Activated naive CD4-positive, alpha-beta T cell treated with anti-CD3 and anti-CD28 coated beads, Interleukin-2, amount 50 U/mL, for 72 hours (primary cell): ENCODE data around the gene SYNGR2. TPM values are rescaled to one million over a fixed set of nuclear protein-coding genes. Genes with fewer than 3 reads are reported as not detected.
"Not testable (repeated sequence)": the region's sequence is repeated elsewhere in the genome, so short reads cannot be mapped to it uniquely, and the experiment has no call there.

Experiments
- ATAC-seq, 2 donors: fragments of 150-1000 bp; cut with Tn5 transposase; 2 replicates each; pipeline ENCODE4 v1.10.0; 2021; ENCODE audit warnings: mild to moderate bottlenecking in 2 of 2, moderate library complexity in 2 of 2
- DNase-seq, 2 donors: peaks; one replicate each; pipeline ENCODE4 v3.0.0; 2021 to 2022; ENCODE audit warnings: low spot score in 2 of 2
- H3K27ac Mint-ChIP-seq, 2 donors: one replicate each; pipeline ENCODE4 v1.8.0; 2022; ENCODE audit warnings: mild to moderate bottlenecking in 2 of 2, mixed read lengths in 2 of 2
- H3K36me3 Mint-ChIP-seq, 2 donors: one replicate each; pipeline ENCODE4 v1.8.0; 2022; ENCODE audit warnings: mixed read lengths in 2 of 2
- H3K9me3 Mint-ChIP-seq, 2 donors: one replicate each; pipeline ENCODE4 v1.8.0; 2022; ENCODE audit warnings: mixed read lengths in 2 of 2
- total RNA-seq, 2 donors: library from RNA; stranded (reverse); gene quantifications; one replicate each; pipeline ENCODE4 v1.2.3, GENCODE V29; 2022

Gene SYNGR2
- total RNA-seq, 2 donors from 2014 or later: 84.0 to 92.7 TPM

DNA sequence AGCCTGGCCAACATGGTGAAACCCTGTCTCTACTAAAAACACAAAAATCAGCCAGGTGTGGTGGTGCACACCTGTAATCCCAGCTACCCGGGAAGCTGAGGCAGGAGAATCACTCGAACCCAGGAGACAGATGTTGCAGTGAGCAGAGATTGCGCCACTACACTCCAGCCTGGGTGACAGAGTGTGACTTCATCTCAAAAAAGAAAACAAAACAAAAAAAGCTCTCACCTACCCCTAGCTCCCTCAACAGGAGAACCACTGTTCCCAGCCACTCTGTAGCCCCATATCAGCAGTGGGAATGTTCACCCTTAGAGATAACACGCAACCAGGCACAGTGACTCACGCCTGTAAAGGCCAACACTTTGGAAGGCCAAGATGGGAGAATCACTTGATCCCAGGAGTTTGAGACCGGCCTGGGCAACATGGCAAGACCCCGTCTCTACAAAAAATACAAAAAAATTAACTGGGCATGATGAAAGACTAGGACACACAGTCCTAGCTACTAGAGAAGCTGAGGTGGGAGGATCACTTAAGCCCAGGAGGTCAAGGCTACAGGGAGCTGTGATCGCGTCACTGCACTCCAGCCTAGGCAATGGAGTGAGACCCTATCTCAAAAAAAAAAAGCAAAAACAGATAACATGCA is 32.4 kb upstream of the SYNGR2 start:
- H3K27ac Mint-ChIP-seq: peak overlapping the region in 1 of 2 donors; percentile 74
- peaks cover 37 to 38% of the 10 kb centered on the region in 2 donors for H3K36me3 Mint-ChIP-seq
- no peak for DNase-seq
- no peaks in the 10 kb centered on the region for H3K9me3 Mint-ChIP-seq
- ATAC-seq: no peak

DNA sequence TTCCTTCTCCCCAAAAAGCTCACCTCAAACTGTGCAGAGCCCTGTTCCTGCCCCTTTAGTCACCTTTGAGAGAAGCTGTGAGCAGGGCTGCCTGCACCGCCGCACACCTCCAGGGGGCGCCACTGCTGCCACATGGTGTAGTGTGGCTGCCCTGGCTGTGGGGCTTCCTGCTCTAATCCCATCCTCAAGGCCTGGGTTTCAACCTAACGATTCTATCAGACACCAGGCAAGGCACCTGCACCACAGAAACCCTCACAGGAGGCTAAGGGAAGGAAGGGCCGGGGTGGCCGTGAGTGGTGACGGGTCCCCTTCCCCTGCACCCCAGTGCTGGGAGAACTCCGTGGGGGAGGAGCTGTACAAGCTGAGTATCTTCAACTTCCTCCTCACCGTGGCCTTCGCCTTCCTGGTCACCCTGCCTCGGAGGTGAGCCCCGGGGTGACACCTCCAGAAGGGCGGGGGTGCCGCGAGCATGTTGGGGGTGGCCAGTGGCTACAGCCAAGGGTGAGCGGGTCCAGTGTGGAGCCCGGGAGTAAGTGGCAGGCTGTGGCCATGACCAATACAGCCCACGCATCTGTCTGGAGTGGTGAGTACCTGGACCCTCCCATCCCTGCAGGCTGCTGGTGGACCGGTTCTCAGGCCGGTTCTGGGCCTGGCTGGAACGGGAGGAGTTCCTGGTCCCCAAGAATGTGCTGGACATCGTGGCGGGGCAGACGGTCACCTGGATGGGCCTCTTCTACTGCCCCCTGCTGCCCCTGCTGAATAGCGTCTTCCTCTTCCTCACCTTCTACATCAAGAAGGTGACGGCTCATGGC is 30.8 kb upstream of the SYNGR2 start:
- H3K36me3 Mint-ChIP-seq: peaks cover 35 to 36% of the 10 kb centered on the region in 2 donors
- ATAC-seq: no peak
- DNase-seq: peak in 1 of 2 donors; percentile 60
- peak overlapping the region; percentile 29 to 76 for H3K27ac Mint-ChIP-seq
- H3K9me3 Mint-ChIP-seq: no peaks in the 10 kb centered on the region

DNA sequence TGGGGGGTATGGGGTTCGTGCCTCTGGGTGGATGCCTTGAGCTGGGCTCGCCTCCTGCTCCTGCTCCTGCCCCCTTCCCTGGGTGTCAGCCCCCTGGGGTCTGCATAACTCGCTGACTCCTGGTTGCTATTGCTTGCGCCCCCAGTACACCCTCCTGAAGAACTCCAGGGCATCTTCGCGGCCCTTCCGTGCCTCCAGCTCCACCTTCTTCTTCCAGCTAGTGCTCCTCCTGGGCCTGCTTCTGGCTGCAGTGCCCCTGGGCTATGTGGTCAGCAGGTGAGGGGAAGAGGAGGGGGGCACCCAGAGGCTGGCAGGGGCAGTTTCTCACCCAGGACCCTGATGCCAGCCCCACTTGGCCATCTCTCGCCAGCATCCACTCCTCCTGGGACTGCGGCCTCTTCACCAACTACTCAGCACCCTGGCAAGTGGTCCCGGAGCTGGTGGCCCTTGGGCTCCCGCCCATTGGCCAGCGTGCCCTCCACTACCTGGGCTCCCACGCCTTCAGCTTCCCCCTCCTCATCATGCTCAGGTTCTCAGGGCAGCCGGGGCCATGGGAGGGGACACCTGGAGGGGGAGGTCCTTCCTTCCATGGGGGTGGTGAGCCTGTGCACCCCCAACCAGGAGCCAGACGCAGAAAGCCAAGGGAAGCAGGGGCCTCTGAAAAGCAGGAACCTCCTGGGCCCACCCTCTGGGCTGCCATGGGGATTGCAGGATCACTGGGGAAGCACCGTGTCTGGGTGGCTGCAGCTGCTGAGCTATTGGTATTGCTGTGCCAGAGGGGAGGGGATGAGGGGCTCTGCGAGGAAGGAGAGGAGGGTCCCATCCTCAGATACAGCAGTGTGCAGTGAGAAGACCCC is 29.9 kb upstream of the SYNGR2 start:
- H3K27ac Mint-ChIP-seq: peak overlapping the region in 1 of 2 donors; percentile 50
- ATAC-seq (no peak), DNase-seq (no peak)
- H3K9me3 Mint-ChIP-seq: no peaks in the 10 kb centered on the region
- H3K36me3 Mint-ChIP-seq: peaks cover 34 to 35% of the 10 kb centered on the region in 2 donors

DNA sequence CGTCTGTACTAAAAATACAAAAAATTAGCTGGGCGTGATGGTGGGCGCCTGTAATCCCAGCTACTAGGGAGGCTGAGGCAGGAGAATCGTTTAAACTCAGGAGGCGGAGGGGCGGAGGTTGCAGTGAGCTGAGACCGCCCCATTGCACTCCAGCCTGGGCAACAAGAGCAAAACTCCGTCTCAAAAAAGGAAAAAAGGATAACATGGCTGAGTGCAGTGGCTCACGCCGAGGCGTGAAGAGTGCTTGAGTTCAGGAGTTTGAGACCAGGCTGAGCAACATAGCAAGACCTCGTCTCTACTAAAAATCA is 28.6 kb upstream of the SYNGR2 start:
- Mint-ChIP-seq H3K27ac (peak overlapping the region; percentile 39 to 66), H3K36me3 (peaks cover 21 to 25% of the 10 kb centered on the region in 2 donors)
- not testable (repeated sequence) for ATAC-seq, DNase-seq, H3K9me3 Mint-ChIP-seq

DNA sequence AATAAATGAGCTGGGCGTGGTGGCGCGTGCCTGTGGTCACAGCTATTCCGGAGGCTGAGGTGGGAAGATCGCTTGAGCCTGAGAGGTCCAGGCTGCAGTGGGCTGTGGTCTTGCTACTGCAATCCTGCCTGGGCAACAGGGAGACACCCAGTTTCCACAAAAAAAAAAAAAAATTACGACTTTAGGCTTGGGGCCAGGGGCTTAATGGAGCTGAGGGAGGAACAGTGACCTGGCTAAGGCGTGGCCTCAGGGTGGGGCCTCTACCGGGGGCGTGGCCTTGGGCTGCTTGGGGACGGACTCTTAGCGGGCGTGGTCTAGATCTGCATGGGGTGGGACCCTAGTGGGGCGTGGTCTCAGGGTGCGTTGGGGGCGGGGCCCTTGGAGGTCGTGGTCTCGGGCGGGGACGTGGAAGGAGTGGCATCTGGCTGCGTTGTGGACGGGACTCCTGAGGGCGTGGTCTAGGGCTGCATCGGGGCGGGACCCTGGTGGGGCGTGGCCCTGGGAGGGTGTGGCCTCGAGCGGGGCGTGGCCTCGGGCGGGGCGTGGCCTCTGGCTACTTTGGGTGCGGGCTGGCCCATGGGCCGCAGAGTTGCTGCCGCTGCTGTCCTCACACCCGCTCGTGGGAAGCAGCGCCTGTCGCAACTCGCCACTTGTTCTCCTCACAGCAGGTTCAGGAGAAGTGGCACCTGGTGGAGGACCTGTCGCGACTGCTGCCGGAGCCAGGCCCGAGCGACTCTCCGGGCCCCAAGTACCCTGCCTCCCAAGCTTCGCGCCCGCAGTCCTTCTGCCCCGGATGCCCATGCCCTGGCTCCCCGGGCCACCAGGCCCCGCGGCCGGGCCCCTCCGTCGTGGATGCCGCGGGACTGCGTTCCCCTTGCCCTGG is 28.0 kb upstream of the SYNGR2 start:
- peak; percentile 85 to 99 for DNase-seq
- H3K36me3 Mint-ChIP-seq: peaks cover 20 to 22% of the 10 kb centered on the region in 2 donors
- ATAC-seq: peak; percentile 74 to 92
- no peaks in the 10 kb centered on the region for H3K9me3 Mint-ChIP-seq
- H3K27ac Mint-ChIP-seq: peak overlapping the region; percentile 39 to 66

DNA sequence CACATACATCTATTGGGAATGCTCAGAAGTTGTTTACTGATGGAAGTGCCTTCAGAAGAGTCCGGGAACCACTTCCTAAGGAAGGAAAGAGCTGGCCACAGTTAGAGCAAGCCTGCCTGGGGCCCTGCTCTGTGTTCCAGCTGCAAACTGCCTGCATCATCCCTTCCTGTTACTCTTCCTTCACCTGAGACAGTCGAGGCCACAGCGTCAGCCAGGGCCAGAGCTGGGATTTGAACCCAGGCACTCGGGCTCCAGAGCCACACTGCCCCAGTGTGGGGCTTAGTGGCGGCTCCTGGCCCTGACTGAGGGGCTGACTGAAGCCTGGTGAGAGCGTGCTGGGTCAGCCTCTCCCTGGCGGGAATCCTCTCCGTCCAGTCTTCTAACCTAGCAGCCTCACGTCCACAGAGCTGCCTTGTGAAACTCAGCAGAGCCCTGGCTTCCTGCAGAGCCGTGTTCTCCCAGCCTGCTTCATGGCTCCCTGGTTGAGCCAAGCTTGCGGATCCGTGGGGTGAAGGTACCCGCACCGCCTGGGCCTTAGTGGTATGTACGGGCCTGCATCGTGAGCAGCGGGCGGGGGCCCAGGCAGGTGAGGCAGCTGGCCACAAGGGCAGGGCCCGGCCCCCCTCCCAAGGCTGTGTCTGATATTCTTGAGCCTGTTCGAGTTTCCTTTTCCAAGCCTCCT is 26.8 kb upstream of the SYNGR2 start:
- H3K9me3 Mint-ChIP-seq: no peaks in the 10 kb centered on the region
- peaks cover 10 to 11% of the 10 kb centered on the region in 2 donors for H3K36me3 Mint-ChIP-seq
- ATAC-seq: no peak
- no peak for DNase-seq
- peak overlapping the region in 1 of 2 donors; percentile 66 for H3K27ac Mint-ChIP-seq

DNA sequence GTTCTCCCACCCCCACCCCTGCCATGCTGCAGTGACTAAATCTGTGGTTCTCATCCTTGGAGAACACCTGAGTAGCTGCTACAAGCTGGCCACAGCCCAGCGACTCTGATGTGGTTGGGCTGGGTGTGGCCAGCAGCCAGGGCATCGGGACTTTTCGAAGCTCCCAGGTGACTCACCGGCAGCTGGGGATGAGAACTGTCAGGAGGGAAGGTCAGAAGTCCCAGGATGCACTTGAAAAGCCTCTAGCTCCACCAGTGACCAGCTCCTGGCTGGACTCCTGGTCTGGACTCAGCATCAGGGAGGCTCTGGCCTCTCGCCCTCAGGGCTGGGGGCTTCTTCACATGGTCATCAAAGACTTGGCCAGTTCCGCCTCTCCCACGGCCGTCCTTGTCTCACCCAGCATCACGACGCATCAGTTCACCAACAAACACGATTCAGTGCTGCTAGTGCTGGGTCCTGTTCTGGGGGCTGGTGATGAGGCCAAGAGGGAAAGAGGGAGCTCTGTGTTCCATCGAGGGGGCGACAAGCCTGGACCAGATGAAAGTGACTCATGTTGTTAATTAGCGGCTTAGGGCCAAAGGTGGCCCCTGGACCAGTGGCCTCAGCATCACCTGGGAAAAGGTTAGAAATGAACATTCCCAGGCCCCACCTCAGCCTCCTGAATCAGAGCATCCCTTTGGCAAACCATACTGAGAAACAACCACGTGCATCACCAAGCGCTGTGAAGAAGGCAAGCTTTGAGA is 26.1 kb upstream of the SYNGR2 start:
- DNase-seq (peak in 1 of 2 donors; percentile 75), ATAC-seq (peak in 1 of 2 donors; percentile 67)
- Mint-ChIP-seq H3K27ac (peak overlapping the region in 1 of 2 donors; percentile 66), H3K36me3 (peaks cover 3 to 10% of the 10 kb centered on the region in 2 donors), H3K9me3 (no peaks in the 10 kb centered on the region)

DNA sequence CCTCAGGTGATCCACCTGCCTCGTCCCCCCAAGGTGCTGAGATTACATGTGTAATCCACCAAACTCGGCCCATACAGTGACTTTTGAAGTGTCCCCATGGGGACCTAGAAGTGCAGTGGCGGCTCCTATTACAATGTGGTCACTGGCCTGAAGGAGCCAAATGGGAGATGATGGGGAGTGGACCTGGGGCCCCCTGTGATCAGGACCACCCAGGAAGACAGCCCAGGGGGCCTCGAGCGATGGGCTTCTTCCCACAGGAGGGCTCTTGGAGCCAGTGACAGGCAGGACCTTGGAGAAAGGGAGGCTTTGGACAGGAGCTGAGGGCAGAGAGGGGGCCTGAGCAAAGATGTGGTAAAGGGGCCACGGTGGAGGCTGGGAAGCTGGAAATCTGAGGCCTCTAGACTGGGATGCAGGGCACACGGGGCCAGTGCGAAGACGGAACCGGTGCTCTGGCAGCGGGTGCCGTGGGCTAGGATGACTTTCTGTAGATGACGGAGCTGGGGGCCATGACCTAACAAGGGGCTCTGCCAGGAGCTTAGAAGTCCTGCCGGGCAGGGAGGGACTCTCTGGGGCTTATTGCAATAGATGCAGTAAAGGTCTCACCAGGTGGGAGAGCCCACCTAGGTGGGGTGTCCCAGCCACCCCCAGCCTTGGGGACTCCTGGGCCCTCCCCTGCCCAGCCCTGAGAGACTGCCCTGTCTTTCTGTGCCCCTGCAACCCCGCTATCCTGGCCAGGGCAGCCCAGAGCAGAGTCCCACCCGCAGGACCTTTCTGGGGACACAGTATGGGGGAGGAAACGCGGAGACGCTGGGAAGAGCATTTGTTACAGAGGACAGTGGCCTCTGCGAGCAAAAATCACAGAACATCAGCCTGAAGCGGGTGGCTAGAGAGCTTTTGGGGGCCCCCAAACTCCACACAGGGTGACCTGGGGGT is 24.9 kb upstream of the SYNGR2 start:
- H3K9me3 Mint-ChIP-seq: no peaks in the 10 kb centered on the region
- H3K36me3 Mint-ChIP-seq: peaks cover 0 to 6% of the 10 kb centered on the region in 2 donors
- H3K27ac Mint-ChIP-seq: peak overlapping the region; percentile 76 to 77
- DNase-seq: no peak
- ATAC-seq: no peak

DNA sequence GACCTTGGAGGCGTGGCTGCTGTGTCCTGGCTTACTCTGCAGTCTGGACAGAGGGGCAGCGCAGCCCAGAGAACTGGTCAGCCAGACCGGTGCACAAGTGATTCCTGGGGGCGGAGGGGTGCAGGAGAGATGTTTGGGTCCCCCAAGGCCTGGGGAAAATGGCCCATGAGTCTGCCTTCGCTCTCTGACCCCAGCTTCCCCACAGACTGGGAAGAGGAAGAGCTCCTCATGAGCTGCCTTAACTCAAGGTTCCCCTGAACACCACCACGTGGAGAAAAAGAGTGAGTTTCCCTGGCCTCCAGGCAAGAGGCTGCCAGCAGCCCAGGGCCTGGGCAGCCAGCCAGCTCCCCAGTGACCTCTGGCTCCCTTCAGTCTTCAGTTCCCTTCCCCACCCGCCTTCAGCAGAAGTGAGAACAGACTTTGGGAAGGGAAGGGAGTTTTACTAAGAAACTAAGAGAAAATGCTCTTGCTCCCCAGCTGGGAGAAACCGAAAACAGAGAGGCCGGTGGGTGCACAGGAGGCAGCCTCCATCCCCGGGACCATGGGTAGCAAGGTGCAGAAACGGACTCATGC is 24.1 kb upstream of the SYNGR2 start:
- no peak for ATAC-seq
- no peak for DNase-seq
- H3K9me3 Mint-ChIP-seq: no peaks in the 10 kb centered on the region
- peak overlapping the region; percentile 76 to 77 for H3K27ac Mint-ChIP-seq
- H3K36me3 Mint-ChIP-seq: peaks cover 0 to 6% of the 10 kb centered on the region in 2 donors

DNA sequence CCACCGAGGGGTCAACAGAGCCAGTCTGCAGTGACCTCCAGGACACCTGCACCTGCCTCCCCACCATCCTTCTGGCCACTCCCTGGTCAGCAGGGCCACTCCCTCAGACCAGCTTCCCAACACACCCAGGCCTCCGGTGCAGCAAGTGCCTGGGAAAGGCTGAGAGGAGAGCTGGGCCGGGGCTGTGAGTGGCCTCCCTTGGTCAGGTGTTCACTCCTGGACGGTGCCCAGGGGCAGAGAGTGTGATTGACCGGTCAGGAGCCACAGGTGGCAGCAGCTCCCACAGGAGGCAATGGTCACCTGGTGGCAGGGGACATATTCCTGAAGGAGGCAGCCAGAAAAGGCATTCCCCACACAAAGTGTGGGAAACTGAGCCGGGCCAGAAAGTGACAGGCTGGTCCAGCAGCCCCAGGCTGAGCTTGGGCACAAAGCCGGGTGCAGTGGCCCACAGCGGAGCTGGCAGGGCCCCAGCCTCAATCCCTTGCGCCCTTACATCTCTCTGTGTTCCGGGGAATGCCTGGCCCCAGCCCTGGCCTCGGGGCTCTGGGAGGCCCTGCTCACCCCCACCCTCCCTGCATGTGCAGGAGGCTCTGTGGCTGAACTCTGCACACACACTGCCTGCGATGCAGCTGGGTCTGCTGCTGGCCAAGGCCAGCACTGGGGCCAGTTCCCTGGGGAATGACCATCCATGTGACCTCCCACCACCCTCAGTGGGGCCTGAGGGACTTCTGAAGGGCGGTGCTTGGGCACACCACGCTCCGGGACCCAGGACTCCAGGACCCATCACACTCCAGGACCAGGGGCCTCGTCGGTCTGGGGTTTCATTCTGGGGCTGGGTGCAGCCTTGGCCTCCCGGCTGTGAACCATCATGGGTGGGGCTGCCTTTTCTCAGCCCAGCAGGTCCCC is 23.4 kb upstream of the SYNGR2 start:
- ATAC-seq (no peak), DNase-seq (no peak)
- Mint-ChIP-seq H3K36me3 (peaks cover 0 to 4% of the 10 kb centered on the region in 2 donors), H3K9me3 (no peaks in the 10 kb centered on the region), H3K27ac (peak overlapping the region in 1 of 2 donors; percentile 76)

DNA sequence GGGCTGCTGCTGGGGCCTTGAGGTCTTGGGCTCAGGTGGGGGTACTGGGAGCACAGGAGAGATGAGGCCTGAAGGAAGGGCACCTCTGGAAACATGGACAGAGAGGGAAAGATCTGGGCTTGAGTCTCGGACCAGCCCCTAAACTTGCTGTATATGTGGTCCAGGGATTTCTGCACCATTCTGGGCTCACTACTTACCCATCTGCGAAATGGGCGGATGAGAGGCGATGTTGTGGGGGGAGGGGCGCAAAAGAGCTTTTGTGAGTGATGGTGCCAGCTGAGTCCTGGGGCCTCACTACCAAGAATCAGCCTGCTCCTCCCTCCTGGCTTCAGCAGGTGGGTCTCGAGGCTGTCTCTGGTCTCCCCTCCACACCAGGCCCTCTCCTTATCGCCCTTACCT is 21.9 kb upstream of the SYNGR2 start:
- no peaks in the 10 kb centered on the region for H3K9me3 Mint-ChIP-seq
- ATAC-seq: no peak
- peak overlapping the region in 1 of 2 donors; percentile 60 for H3K27ac Mint-ChIP-seq
- no peak for DNase-seq
- H3K36me3 Mint-ChIP-seq: no peaks in the 10 kb centered on the region

DNA sequence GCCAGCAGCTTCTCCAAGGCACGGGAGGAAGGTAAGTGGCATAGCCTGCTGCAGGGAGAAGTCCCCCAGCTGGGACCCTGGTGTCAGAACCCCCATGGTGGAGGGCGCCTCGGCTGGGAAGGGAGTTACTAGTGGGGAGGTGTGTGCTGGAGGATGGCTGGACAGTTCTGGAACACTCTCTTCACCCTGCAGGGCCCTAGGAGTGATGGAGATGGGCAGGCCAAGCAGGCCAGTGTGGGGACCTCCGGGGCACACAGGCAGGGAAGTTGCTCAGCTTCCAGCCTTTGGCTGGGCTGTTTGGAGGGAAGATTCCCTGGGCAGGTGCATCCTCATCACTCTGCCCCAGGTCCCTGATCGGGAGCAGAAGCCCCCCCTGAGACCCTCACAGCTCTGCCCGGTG is 21.5 kb upstream of the SYNGR2 start:
- Mint-ChIP-seq H3K36me3 (no peaks in the 10 kb centered on the region), H3K27ac (peak overlapping the region; percentile 60 to 65), H3K9me3 (no peaks in the 10 kb centered on the region)
- DNase-seq (no peak), ATAC-seq (no peak)
